Peyer's patch (tissue), 4 donors: Measurements from ENCODE around the gene MAP2K7.

Experiments
- POLR2A ChIP-seq, 2 donors: fragments of 450-650 bp; IDR thresholded peaks; one replicate each; pipeline ENCODE4 v1.5.1; 2017; ENCODE audit warnings: antibody characterized with exemption in 2 of 2, mild to moderate bottlenecking in 2 of 2, moderate library complexity in 2 of 2
- TF ChIP-seq, protein P1 (sequence below), 6 experiments: fragments of 450-650 bp in 4 of 6; fragments of 200-600 bp in 2 of 6; sonication (generic) in 1 of 6; IDR thresholded peaks; one replicate each; pipeline ENCODE4 v1.5.1; 2017 to 2019; ENCODE audit warnings: antibody characterized with exemption in 6 of 6, mild to moderate bottlenecking in 3 of 6, moderate library complexity in 1 of 6

DNA sequence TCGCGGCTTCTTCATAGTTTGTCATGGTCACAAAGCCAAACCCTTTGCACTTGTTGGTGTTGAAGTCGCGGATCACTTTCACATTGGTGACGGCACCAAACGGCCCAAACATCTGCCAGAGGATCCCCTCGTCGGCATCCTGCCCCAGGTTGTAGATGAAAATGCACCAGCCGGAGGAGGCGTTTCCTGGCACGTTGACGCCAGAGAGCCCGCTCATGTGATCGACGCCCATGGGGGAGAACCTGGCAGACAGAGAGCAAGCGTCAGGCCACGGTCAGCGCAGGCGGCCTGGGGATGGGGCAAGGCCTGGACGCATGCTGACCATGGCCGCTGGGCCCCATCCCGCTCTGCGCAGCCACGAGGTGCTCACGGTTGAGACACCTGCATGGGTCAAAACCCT lies 59.9 kb downstream of the MAP2K7 start:
- TF ChIP-seq, protein P1, sequence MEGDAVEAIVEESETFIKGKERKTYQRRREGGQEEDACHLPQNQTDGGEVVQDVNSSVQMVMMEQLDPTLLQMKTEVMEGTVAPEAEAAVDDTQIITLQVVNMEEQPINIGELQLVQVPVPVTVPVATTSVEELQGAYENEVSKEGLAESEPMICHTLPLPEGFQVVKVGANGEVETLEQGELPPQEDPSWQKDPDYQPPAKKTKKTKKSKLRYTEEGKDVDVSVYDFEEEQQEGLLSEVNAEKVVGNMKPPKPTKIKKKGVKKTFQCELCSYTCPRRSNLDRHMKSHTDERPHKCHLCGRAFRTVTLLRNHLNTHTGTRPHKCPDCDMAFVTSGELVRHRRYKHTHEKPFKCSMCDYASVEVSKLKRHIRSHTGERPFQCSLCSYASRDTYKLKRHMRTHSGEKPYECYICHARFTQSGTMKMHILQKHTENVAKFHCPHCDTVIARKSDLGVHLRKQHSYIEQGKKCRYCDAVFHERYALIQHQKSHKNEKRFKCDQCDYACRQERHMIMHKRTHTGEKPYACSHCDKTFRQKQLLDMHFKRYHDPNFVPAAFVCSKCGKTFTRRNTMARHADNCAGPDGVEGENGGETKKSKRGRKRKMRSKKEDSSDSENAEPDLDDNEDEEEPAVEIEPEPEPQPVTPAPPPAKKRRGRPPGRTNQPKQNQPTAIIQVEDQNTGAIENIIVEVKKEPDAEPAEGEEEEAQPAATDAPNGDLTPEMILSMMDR (IDR thresholded peaks at IDR 0.05) = no peak
- TF ChIP-seq POLR2A (IDR thresholded peaks at IDR 0.05) = no peak
